ENCODE data around the gene ZNF789.
A peak's percentile ranks its signal among the peaks of the same experiment; 100 is the strongest.

Gene ZNF789

DNA sequence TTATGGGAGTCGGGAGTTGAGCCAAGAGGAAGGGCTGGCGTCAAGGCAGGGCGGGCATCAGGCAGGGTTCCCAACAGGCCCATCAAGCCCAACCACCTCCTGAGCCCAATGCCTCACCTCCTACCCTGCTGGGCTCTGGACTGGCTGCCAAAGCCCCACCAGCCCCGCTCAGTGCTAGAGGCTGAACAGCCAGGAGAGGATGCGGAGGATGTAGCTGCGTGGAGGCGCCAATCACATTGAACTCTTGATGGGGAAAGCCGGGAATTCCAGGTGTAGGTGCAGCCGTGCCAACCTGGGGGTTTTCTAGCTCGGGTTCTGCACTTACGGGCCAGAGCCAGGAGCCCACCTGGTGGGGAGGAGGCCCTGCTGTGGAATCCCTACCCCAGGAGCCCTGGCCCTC lies 19.6 kb upstream of the ZNF789 start:
- Histone ChIP-seq H3K4me3 (ENCODE audit: low read length in 2 of 2) (no peak overlapping the region), H4K8ac (ENCODE audit: low read depth, low read length) (no peak overlapping the region), H4K91ac (ENCODE audit: low read depth, low read length, poor library complexity) (no peak overlapping the region), H3K14ac (ENCODE audit: low read length) (no peak overlapping the region), H3K4ac (ENCODE audit: low read length) (no peak overlapping the region), H3K4me2 (ENCODE audit: insufficient read depth, low read length, poor library complexity, severe bottlenecking) (no peak overlapping the region), H3K27me3 (ENCODE audit: control insufficient read depth in 3 of 3, insufficient read depth in 3 of 3, low read depth in 1 of 3, low read length in 3 of 3) (no peaks in the 10 kb centered on the region), H2BK120ac (ENCODE audit: low read depth, low read length) (no peak overlapping the region), H2BK15ac (ENCODE audit: low read length) (no peak overlapping the region), H3K79me1 (ENCODE audit: low read depth, low read length) (peaks cover 10% of the 10 kb centered on the region), H2AK5ac (ENCODE audit: low read depth, low read length) (no peak overlapping the region), H3K27ac (replicated peaks; ENCODE audit: low read length) (no peak overlapping the region), H3K23ac (ENCODE audit: low read depth, low read length, poor library complexity) (no peak overlapping the region), H2AFZ (ENCODE audit: low read length) (no peak overlapping the region), H2BK12ac (ENCODE audit: low read length) (no peak overlapping the region), H3K9ac (ENCODE audit: low read depth, low read length, poor library complexity) (peak overlapping the region; percentile 50), H3K9me3 (replicated peaks in 1 of 2; ENCODE audit: control insufficient read depth in 2 of 2, insufficient read depth in 1 of 2, low read depth in 1 of 2, low read length in 2 of 2) (no peaks in the 10 kb centered on the region), H2BK5ac (ENCODE audit: low read length) (no peak overlapping the region), H3K4me1 (ENCODE audit: control insufficient read depth in 2 of 2, insufficient read depth in 1 of 2, low read depth in 1 of 2, low read length in 2 of 2) (no peaks in the 10 kb centered on the region), H3K36me3 (replicated peaks in 1 of 2; ENCODE audit: control insufficient read depth in 2 of 2, insufficient read depth in 2 of 2, low read length in 2 of 2) (peaks cover 84 to 99% of the 10 kb centered on the region in 2 donors), H3K18ac (ENCODE audit: low read length) (no peak overlapping the region)
- no CpG with 5 or more reads among the region's 11 CpGs for WGBS, 2 donors (ENCODE audit: extremely low coverage in 2 of 2, insufficient read length in 2 of 2, insufficient replicate concordance in 1 of 2)
- DNase-seq (ENCODE audit: low spot score): no peak

DNA sequence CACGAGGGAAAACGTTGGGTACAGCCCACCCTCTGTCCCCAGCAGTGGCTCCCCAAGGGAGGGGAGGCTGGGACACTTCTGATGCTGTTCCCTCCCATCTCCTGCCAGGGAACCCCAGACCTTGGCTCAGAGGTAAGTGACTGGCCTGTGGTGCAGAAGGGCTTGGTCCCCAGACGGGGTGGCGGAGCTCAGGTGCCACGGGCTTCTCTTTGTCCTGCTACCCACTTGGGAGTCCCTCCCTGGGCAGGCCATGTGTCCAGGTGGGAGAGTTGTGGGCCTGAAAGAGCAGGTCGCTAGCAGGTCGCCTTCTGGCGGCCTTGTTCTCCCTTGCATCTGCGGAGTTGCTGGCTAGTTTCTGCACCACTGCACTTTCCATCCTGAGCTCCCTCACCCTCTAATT lies 16.8 kb upstream of the ZNF789 start:
- peak overlapping the region; percentile 46 for H2BK5ac ChIP-seq (ENCODE audit: low read length)
- no CpG with 5 or more reads among the region's 9 CpGs for WGBS, 2 donors (ENCODE audit: extremely low coverage in 2 of 2, insufficient read length in 2 of 2, insufficient replicate concordance in 1 of 2)
- peaks cover 0 to 5% of the 10 kb centered on the region in 2 donors for H3K9me3 ChIP-seq (replicated peaks in 1 of 2; ENCODE audit: control insufficient read depth in 2 of 2, insufficient read depth in 1 of 2, low read depth in 1 of 2, low read length in 2 of 2)
- no peak overlapping the region for H3K4me3 ChIP-seq (ENCODE audit: low read length in 2 of 2)
- H3K4me2 ChIP-seq (ENCODE audit: insufficient read depth, low read length, poor library complexity, severe bottlenecking): no peak overlapping the region
- H2AK5ac ChIP-seq (ENCODE audit: low read depth, low read length): no peak overlapping the region
- no peak overlapping the region for H4K8ac ChIP-seq (ENCODE audit: low read depth, low read length)
- H3K79me1 ChIP-seq (ENCODE audit: low read depth, low read length): peaks cover 13% of the 10 kb centered on the region
- no peak overlapping the region for H3K4ac ChIP-seq (ENCODE audit: low read length)
- peak overlapping the region; percentile 23 for H3K23ac ChIP-seq (ENCODE audit: low read depth, low read length, poor library complexity)
- no peak overlapping the region for H2BK120ac ChIP-seq (ENCODE audit: low read depth, low read length)
- H4K91ac ChIP-seq (ENCODE audit: low read depth, low read length, poor library complexity): no peak overlapping the region
- H3K9ac ChIP-seq (ENCODE audit: low read depth, low read length, poor library complexity): no peak overlapping the region
- H2BK12ac ChIP-seq (ENCODE audit: low read length): no peak overlapping the region
- no peak overlapping the region for H3K14ac ChIP-seq (ENCODE audit: low read length)
- no peak for DNase-seq (ENCODE audit: low spot score)
- no peak overlapping the region for H3K18ac ChIP-seq (ENCODE audit: low read length)
- no peak overlapping the region for H3K27ac ChIP-seq (replicated peaks; ENCODE audit: low read length)
- peaks cover 72 to 99% of the 10 kb centered on the region in 2 donors for H3K36me3 ChIP-seq (replicated peaks in 1 of 2; ENCODE audit: control insufficient read depth in 2 of 2, insufficient read depth in 2 of 2, low read length in 2 of 2)
- no peaks in the 10 kb centered on the region for H3K27me3 ChIP-seq (ENCODE audit: control insufficient read depth in 3 of 3, insufficient read depth in 3 of 3, low read depth in 1 of 3, low read length in 3 of 3)
- no peak overlapping the region for H2BK15ac ChIP-seq (ENCODE audit: low read length)
- H2AFZ ChIP-seq (ENCODE audit: low read length): no peak overlapping the region
- H3K4me1 ChIP-seq (ENCODE audit: control insufficient read depth in 2 of 2, insufficient read depth in 1 of 2, low read depth in 1 of 2, low read length in 2 of 2): no peaks in the 10 kb centered on the region

DNA sequence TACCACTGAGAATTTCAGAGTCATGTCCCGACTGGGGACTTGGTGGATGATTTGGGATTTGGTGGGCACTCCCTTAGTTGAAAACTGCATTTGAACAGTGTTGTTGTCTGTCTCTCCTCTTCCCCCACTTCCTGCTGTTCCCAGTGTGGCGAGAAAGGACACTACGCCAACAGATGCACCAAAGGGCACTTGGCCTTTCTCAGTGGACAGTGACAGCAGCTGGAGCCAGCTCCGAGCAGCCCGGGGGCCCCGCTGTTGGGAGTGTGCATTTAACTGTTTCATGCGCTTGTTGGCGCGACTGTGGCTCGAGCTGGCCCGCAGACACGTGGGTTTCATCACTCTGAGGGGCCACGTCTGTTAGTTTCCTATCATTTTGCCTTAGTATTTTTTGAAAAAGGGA lies 16.4 kb upstream of the ZNF789 start:
- Histone ChIP-seq H2AK5ac (ENCODE audit: low read depth, low read length) (no peak overlapping the region), H3K9ac (ENCODE audit: low read depth, low read length, poor library complexity) (no peak overlapping the region), H3K27me3 (ENCODE audit: control insufficient read depth in 3 of 3, insufficient read depth in 3 of 3, low read depth in 1 of 3, low read length in 3 of 3) (no peaks in the 10 kb centered on the region), H3K4me3 (ENCODE audit: low read length in 2 of 2) (no peak overlapping the region), H2BK5ac (ENCODE audit: low read length) (peak overlapping the region; percentile 46), H4K91ac (ENCODE audit: low read depth, low read length, poor library complexity) (no peak overlapping the region), H3K18ac (ENCODE audit: low read length) (no peak overlapping the region), H3K4ac (ENCODE audit: low read length) (no peak overlapping the region), H3K9me3 (replicated peaks in 1 of 2; ENCODE audit: control insufficient read depth in 2 of 2, insufficient read depth in 1 of 2, low read depth in 1 of 2, low read length in 2 of 2) (peaks cover 0 to 5% of the 10 kb centered on the region in 2 donors), H3K27ac (replicated peaks; ENCODE audit: low read length) (no peak overlapping the region), H2BK120ac (ENCODE audit: low read depth, low read length) (no peak overlapping the region), H3K4me2 (ENCODE audit: insufficient read depth, low read length, poor library complexity, severe bottlenecking) (no peak overlapping the region), H3K23ac (ENCODE audit: low read depth, low read length, poor library complexity) (no peak overlapping the region), H3K36me3 (replicated peaks in 1 of 2; ENCODE audit: control insufficient read depth in 2 of 2, insufficient read depth in 2 of 2, low read length in 2 of 2) (peaks cover 70 to 98% of the 10 kb centered on the region in 2 donors), H4K8ac (ENCODE audit: low read depth, low read length) (no peak overlapping the region), H2AFZ (ENCODE audit: low read length) (no peak overlapping the region), H2BK15ac (ENCODE audit: low read length) (no peak overlapping the region), H3K79me1 (ENCODE audit: low read depth, low read length) (peaks cover 13% of the 10 kb centered on the region), H3K14ac (ENCODE audit: low read length) (no peak overlapping the region), H3K4me1 (ENCODE audit: control insufficient read depth in 2 of 2, insufficient read depth in 1 of 2, low read depth in 1 of 2, low read length in 2 of 2) (no peaks in the 10 kb centered on the region), H2BK12ac (ENCODE audit: low read length) (no peak overlapping the region)
- no peak for DNase-seq (ENCODE audit: low spot score)
- no CpG with 5 or more reads among the region's 13 CpGs for WGBS, 2 donors (ENCODE audit: extremely low coverage in 2 of 2, insufficient read length in 2 of 2, insufficient replicate concordance in 1 of 2)

DNA sequence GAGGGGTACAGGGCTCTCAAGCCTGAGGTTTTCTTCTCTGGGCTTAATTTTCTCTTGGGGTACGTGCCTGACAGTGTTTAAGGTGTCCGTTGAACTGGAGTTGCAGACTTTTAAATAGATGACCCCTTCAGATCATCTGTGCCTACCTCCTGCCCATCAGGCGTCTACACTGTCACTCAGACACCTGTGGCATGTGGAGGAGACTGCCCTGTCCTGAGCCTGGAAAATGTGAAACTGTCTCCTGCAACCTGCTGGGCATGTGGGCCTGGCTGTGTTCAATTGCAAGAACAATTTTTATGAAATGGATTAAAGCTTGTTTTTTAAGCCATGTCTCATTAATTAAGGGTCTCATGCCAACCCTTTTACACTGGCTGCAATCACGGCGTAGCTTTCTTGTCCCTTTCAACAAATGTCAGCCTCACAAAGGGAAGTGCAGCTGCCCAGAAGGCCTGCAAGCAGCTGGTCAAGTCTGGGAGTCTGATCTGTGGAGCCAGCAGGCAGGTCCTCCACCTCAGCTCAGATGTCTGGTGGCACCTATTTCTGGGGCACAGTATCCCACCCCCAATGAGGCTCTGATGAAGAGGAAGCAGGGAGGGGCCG lies 15.5 kb upstream of the ZNF789 start:
- H2AK5ac ChIP-seq (ENCODE audit: low read depth, low read length): no peak overlapping the region
- no peak overlapping the region for H3K9ac ChIP-seq (ENCODE audit: low read depth, low read length, poor library complexity)
- H2BK5ac ChIP-seq (ENCODE audit: low read length): no peak overlapping the region
- no peak overlapping the region for H2AFZ ChIP-seq (ENCODE audit: low read length)
- no peak overlapping the region for H3K14ac ChIP-seq (ENCODE audit: low read length)
- no peaks in the 10 kb centered on the region for H3K27me3 ChIP-seq (ENCODE audit: control insufficient read depth in 3 of 3, insufficient read depth in 3 of 3, low read depth in 1 of 3, low read length in 3 of 3)
- no peak overlapping the region for H2BK15ac ChIP-seq (ENCODE audit: low read length)
- no peak overlapping the region for H3K4ac ChIP-seq (ENCODE audit: low read length)
- no peak overlapping the region for H2BK12ac ChIP-seq (ENCODE audit: low read length)
- no peak overlapping the region for H4K8ac ChIP-seq (ENCODE audit: low read depth, low read length)
- no peak for DNase-seq (ENCODE audit: low spot score)
- H3K4me3 ChIP-seq (ENCODE audit: low read length in 2 of 2): no peak overlapping the region
- H3K36me3 ChIP-seq (replicated peaks in 1 of 2; ENCODE audit: control insufficient read depth in 2 of 2, insufficient read depth in 2 of 2, low read length in 2 of 2): peaks cover 63 to 90% of the 10 kb centered on the region in 2 donors
- H3K18ac ChIP-seq (ENCODE audit: low read length): no peak overlapping the region
- H3K4me2 ChIP-seq (ENCODE audit: insufficient read depth, low read length, poor library complexity, severe bottlenecking): no peak overlapping the region
- H4K91ac ChIP-seq (ENCODE audit: low read depth, low read length, poor library complexity): no peak overlapping the region
- peaks cover 0 to 5% of the 10 kb centered on the region in 2 donors for H3K9me3 ChIP-seq (replicated peaks in 1 of 2; ENCODE audit: control insufficient read depth in 2 of 2, insufficient read depth in 1 of 2, low read depth in 1 of 2, low read length in 2 of 2)
- H3K79me1 ChIP-seq (ENCODE audit: low read depth, low read length): peaks cover 13% of the 10 kb centered on the region
- no peak overlapping the region for H3K23ac ChIP-seq (ENCODE audit: low read depth, low read length, poor library complexity)
- H2BK120ac ChIP-seq (ENCODE audit: low read depth, low read length): no peak overlapping the region
- no peaks in the 10 kb centered on the region for H3K4me1 ChIP-seq (ENCODE audit: control insufficient read depth in 2 of 2, insufficient read depth in 1 of 2, low read depth in 1 of 2, low read length in 2 of 2)
- WGBS, 2 donors (ENCODE audit: extremely low coverage in 2 of 2, insufficient read length in 2 of 2, insufficient replicate concordance in 1 of 2): no CpG with 5 or more reads among the region's 6 CpGs
- H3K27ac ChIP-seq (replicated peaks; ENCODE audit: low read length): no peak overlapping the region
